ENCODE data around the gene TMEM145. TPM values are rescaled to one million over a fixed set of nuclear protein-coding genes. Genes with fewer than 3 reads are reported as not detected.

TMEM145 gene
- total RNA-seq, 6 experiments from 2014 or later = 0.10 to 0.16 (median 0.12) TPM; not detected in 3

DNA sequence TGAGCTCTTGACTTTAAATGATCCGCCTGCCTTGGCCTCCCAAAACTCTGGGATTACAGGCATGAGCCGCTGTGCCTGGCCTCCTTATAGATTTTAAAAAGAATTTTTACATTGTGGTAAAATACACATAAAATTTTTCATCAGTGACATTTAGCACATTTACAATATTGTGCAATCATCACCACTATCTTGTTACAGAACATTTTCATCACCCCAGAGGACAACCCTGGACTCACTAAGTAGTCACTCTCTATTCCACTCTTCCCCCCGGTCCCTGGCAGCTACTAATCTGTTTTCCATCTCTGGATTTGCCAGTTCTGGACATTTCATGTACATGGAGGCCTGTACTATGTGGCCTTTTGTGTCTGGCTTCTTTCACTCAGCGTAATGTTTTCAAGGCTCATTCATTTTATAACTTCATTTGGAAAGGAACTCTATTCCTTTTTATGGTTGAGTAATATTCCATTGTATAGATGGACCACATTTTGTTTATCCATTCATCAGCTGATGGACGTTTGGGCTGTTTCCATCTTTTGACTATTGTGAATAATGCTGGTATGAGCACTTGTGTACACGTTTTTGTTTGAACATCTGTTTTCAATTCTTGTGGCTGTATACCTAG, 32.2 kb downstream of the TMEM145 start:
- 74% methylated on average over 6 of the region's 6 CpGs for WGBS (ENCODE audit: insufficient coverage, low coverage, low lambda C conversion rate, missing lambda C conversion rate)
- Histone ChIP-seq H3K4me1 (no peaks in the 10 kb centered on the region), H3K27me3 (no peaks in the 10 kb centered on the region), H3K36me3 (no peaks in the 10 kb centered on the region), H3K27ac (no peak overlapping the region), H3K9me3 (no peaks in the 10 kb centered on the region), H3K4me3 (no peak overlapping the region)
- DNase-seq = no peak
- no peak for ATAC-seq
- TF ChIP-seq POLR2A (IDR thresholded peaks at IDR 0.05) = no peak
- no peak for TF ChIP-seq CTCF (IDR thresholded peaks at IDR 0.05)
- intact Hi-C loops (cut with DNase I) = no loop called here

DNA sequence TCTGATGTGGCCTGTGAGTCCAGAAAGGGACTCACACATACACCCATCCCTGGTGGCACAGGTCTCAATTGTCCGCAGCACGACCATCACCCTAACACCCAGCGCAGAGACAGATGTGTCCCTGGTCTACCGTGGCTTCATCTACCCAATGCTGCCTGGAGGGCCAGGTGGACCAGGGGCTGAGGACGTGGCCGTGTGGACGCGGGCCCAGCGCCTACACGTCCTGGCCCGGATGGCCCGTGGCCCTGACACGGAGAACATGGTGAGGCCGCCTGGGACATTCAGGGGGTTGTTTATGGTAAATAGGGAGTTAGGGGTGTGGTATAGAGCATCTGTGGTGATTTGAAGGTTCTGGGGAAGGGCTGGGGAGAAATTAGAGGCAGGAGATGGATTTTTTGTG, 35.1 kb downstream of the TMEM145 start:
- 98% methylated on average over 10 of the region's 14 CpGs for WGBS (ENCODE audit: insufficient coverage, low coverage, low lambda C conversion rate, missing lambda C conversion rate)
- Histone ChIP-seq H3K4me1 (no peaks in the 10 kb centered on the region), H3K27ac (no peak overlapping the region), H3K9me3 (no peaks in the 10 kb centered on the region), H3K4me3 (no peak overlapping the region), H3K36me3 (peaks cover 0 to 3% (median 0%) of the 10 kb centered on the region in 4 donors), H3K27me3 (no peaks in the 10 kb centered on the region)
- TF ChIP-seq POLR2A (IDR thresholded peaks at IDR 0.05) = no peak
- TF ChIP-seq CTCF (IDR thresholded peaks at IDR 0.05) = no peak
- intact Hi-C loops (cut with DNase I) = no loop called here
- ATAC-seq = no peak
- DNase-seq = no peak

DNA sequence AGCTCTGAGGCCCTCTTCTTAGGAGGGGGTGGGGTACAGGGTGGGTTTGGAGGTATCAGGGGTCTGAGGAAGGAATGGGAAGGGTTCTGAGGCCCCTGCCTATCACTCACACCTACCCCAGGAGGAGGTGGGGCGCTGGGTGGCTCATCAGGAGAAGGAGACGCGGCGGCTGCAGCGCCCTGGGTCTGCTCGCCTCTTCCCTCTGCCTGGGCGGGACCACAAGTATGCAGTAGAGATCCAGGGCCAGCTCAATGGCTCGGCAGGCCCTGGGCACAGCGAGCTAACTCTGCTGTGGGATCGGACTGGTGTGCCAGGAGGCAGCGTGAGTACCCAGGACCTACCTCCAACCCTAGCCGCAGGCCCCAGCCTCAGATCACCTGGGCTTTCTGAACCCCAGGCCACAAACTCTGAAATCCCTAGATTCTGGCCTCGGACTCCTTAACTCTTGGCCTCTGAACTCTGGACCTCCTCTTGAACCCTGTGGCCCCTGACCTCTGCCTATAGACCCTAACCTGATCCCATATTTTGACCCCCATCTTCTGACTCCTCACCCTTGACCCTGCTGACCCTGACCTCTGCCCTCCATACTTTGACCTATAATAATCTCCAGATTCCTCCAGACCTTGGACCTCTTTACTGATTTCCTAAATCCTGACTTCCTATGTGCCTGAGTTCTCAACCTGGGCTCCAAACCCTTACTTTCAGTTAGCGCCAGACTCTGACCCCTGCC, 36.4 kb downstream of the TMEM145 start:
- Histone ChIP-seq H3K36me3 (peaks cover 0 to 3% (median 0%) of the 10 kb centered on the region in 4 donors), H3K27me3 (no peaks in the 10 kb centered on the region), H3K4me3 (no peak overlapping the region), H3K9me3 (no peaks in the 10 kb centered on the region), H3K27ac (no peak overlapping the region), H3K4me1 (no peaks in the 10 kb centered on the region)
- intact Hi-C loops (cut with DNase I) = no loop called here
- no peak for DNase-seq
- no peak for ATAC-seq
- no peak for TF ChIP-seq CTCF (IDR thresholded peaks at IDR 0.05)
- no peak for TF ChIP-seq POLR2A (IDR thresholded peaks at IDR 0.05)
- 100% methylated on average over 2 of the region's 14 CpGs for WGBS (ENCODE audit: insufficient coverage, low coverage, low lambda C conversion rate, missing lambda C conversion rate)

DNA sequence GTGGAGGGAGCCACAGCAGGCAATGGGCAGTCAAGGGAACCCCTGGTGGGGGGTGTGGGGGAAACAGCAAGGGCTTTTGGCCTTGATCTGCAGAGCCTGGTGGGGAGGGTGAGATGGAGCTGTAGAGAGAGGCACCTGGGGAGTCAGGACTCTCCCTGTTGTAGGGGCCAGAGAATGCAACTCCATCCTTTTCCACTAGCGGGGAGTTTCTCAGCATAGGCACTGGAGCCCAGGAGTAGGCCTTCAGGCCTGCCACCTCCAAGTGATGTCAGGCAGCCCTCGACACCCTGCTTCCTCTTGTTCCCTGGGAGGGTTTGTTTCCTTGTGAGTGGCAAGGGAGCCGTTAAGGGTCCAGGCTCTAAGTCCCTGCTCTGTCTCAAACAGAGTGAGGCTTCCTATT, 37.3 kb downstream of the TMEM145 start:
- no peaks in the 10 kb centered on the region for H3K9me3 ChIP-seq
- no peaks in the 10 kb centered on the region for H3K4me1 ChIP-seq
- ATAC-seq (no peak), DNase-seq (no peak)
- H3K27ac ChIP-seq = no peak overlapping the region
- no peak for TF ChIP-seq CTCF (IDR thresholded peaks at IDR 0.05)
- no peak for TF ChIP-seq POLR2A (IDR thresholded peaks at IDR 0.05)
- WGBS (ENCODE audit: insufficient coverage, low coverage, low lambda C conversion rate, missing lambda C conversion rate) = 83% methylated on average over 1 of the region's 3 CpGs
- H3K4me3 ChIP-seq = no peak overlapping the region
- H3K36me3 ChIP-seq = peaks cover 0 to 3% (median 0%) of the 10 kb centered on the region in 4 donors
- H3K27me3 ChIP-seq = no peaks in the 10 kb centered on the region
- intact Hi-C loops (cut with DNase I) = no loop called here
